IMR-90 (cell line): ENCODE measurements around the gene PKP4. TPM values are rescaled to one million over a fixed set of nuclear protein-coding genes. Genes with fewer than 3 reads are reported as not detected.

Source experiments
- ATAC-seq: fragments of 200-7000 bp; cut with Tn5 transposase; 2 replicates; pipeline ENCODE4 v1.9.1; 2020; ENCODE audit warnings: low read depth, mild to moderate bottlenecking, moderate library complexity
- BruUV-seq: library from RNA; stranded (reverse); fragments of 400-500 nt; replicated peaks from 2 replicates; lab custom pipeline; 2021; lab: Mats Ljungman, UMichigan
- CTCF ChIA-PET: fragments of 300-600 bp; formaldehyde crosslinking; extraction: SDS; loops from one replicate; lab custom pipeline; 2021; ENCODE audit warnings: antibody characterized with exemption; lab: Yijun Ruan, JAX
- POLR2A ChIA-PET: fragments of 300-600 bp; sonication (Branson Sonifier 250); formaldehyde crosslinking; loops from one replicate; lab custom pipeline; 2022; ENCODE audit warnings: antibody characterized with exemption; ENCODE audit not compliant: unreplicated experiment; lab: Charles Lee
- DNase-seq: peaks from one replicate; pipeline ENCODE4 v3.0.0; 2013
- H2AFZ ChIP-seq: replicated peaks from 2 replicates; pipeline ENCODE3; 2013; ENCODE audit warnings: low read length, mild to moderate bottlenecking; ENCODE audit not compliant: poor library complexity
- H2AK5ac ChIP-seq: 2 replicates; pipeline ENCODE4 v1.6.1; 2013; ENCODE audit warnings: low read depth, low read length, inconsistent platforms
- H2AK9ac ChIP-seq: replicated peaks from 2 replicates; pipeline ENCODE3; 2013; ENCODE audit warnings: mild to moderate bottlenecking, low read depth, low read length, moderate library complexity; ENCODE audit not compliant: poor library complexity
- H2BK120ac ChIP-seq: 2 replicates; pipeline ENCODE4 v1.6.1; 2013; ENCODE audit warnings: low read depth, low read length, inconsistent platforms
- H2BK15ac ChIP-seq: 3 replicates; pipeline ENCODE4 v1.6.1; 2013; ENCODE audit warnings: low read depth, low read length, inconsistent platforms
- H2BK20ac ChIP-seq: 2 replicates; pipeline ENCODE4 v1.6.1; 2013; ENCODE audit warnings: low read depth, mild to moderate bottlenecking, inconsistent platforms, low read length, moderate library complexity
- H2BK5ac ChIP-seq: 2 replicates; pipeline ENCODE4 v1.6.1; 2013; ENCODE audit warnings: mild to moderate bottlenecking, low read depth, low read length, inconsistent platforms; ENCODE audit not compliant: poor library complexity, severe bottlenecking
- H3K14ac ChIP-seq: replicated peaks from 2 replicates; pipeline ENCODE4 v1.6.1; 2013; ENCODE audit warnings: low read depth, low read length, inconsistent platforms
- H3K18ac ChIP-seq: 2 replicates; pipeline ENCODE4 v1.6.1; 2013; ENCODE audit warnings: low read depth, low read length, control low read depth
- H3K23ac ChIP-seq: 2 replicates; pipeline ENCODE4 v1.6.1; 2013; ENCODE audit warnings: low read depth, low read length, inconsistent platforms
- H3K27ac ChIP-seq: 2 replicates; pipeline ENCODE4 v1.5.1; 2013; ENCODE audit warnings: mild to moderate bottlenecking, control low read depth, low read length; ENCODE audit not compliant: insufficient read depth
- H3K27me3 ChIP-seq: 2 replicates; pipeline ENCODE4 v1.6.1; 2013; ENCODE audit warnings: low read length; ENCODE audit not compliant: control insufficient read depth, insufficient read depth
- H3K36me3 ChIP-seq: 2 replicates; pipeline ENCODE4 v1.6.1; 2013; ENCODE audit warnings: low read length, mixed read lengths; ENCODE audit not compliant: control insufficient read depth, insufficient read depth
- H3K4ac ChIP-seq: 2 replicates; pipeline ENCODE4 v1.6.1; 2013; ENCODE audit warnings: low read depth, low read length, inconsistent platforms
- H3K4me1 ChIP-seq: 2 replicates; pipeline ENCODE4 v1.6.1; 2013; ENCODE audit warnings: low read length, mixed read lengths; ENCODE audit not compliant: control insufficient read depth, insufficient read depth
- H3K4me2 ChIP-seq: 2 replicates; pipeline ENCODE4 v1.6.1; 2013; ENCODE audit warnings: low read depth, mild to moderate bottlenecking, control low read depth, low read length, moderate library complexity
- H3K4me3 ChIP-seq: 2 replicates; pipeline ENCODE4 v1.5.1; 2013; ENCODE audit warnings: low read depth, mild to moderate bottlenecking, control low read depth, low read length, moderate library complexity; ENCODE audit not compliant: insufficient read depth
- H3K56ac ChIP-seq: 2 replicates; pipeline ENCODE4 v1.6.1; 2013; ENCODE audit warnings: low read length, inconsistent platforms; ENCODE audit not compliant: insufficient read depth; ENCODE audit errors: extremely low read depth
- H3K79me1 ChIP-seq, 2 experiments: 2 replicates each; pipeline ENCODE4 v1.6.1; 2013; ENCODE audit warnings: low read length in 2 of 2, inconsistent platforms in 1 of 2, low read depth in 1 of 2
- H3K9ac ChIP-seq: 2 replicates; pipeline ENCODE4 v1.6.1; 2013; ENCODE audit warnings: low read depth, low read length, control low read depth
- H3K9me1 ChIP-seq: 2 replicates; pipeline ENCODE4 v1.6.1; 2013; ENCODE audit warnings: low read length, inconsistent platforms; ENCODE audit not compliant: insufficient read depth
- H3K9me3 ChIP-seq: 2 replicates; pipeline ENCODE4 v1.6.1; 2013; ENCODE audit warnings: low read length; ENCODE audit not compliant: control insufficient read depth, insufficient read depth
- H4K20me1 ChIP-seq: 2 replicates; pipeline ENCODE4 v1.6.1; 2013; ENCODE audit warnings: low read length, inconsistent platforms; ENCODE audit not compliant: insufficient read depth
- H4K5ac ChIP-seq: 2 replicates; pipeline ENCODE4 v1.6.1; 2013; ENCODE audit warnings: mild to moderate bottlenecking, low read depth, low read length, control low read depth
- H4K8ac ChIP-seq, 2 experiments: 2 replicates each; pipeline ENCODE4 v1.6.1; 2013; ENCODE audit warnings: low read depth in 2 of 2, low read length in 2 of 2, control low read depth in 1 of 2, inconsistent platforms in 1 of 2
- H4K91ac ChIP-seq: 2 replicates; pipeline ENCODE4 v1.6.1; 2013; ENCODE audit warnings: low read depth, low read length, inconsistent platforms; ENCODE audit not compliant: insufficient read depth
- CEBPB ChIP-seq: IDR thresholded peaks from 2 replicates; pipeline ENCODE4 v1.6.1; 2012; ENCODE audit warnings: low read depth, low read length, improper control_type of control experiment
- FOS ChIP-seq: fragments of 150-350 bp; IDR thresholded peaks from 2 replicates; pipeline ENCODE4 v1.6.1; 2016; ENCODE audit warnings: low read depth, low read length
- RCOR1 ChIP-seq: IDR thresholded peaks from 2 replicates; pipeline ENCODE4 v1.6.1; 2012; ENCODE audit warnings: mild to moderate bottlenecking, low read length, improper control_type of control experiment; ENCODE audit not compliant: insufficient replicate concordance
- RFX5 ChIP-seq: IDR thresholded peaks from 2 replicates; pipeline ENCODE4 v1.8.0; 2012; ENCODE audit warnings: low read depth, mild to moderate bottlenecking, low read length, moderate library complexity
- WGBS, 2 experiments: methylation state at CpG; one replicate each; pipeline versions ENCODE4 v1.1.5 to v1.1.7; 2013; ENCODE audit warnings: missing lambda C conversion rate in 2 of 2; ENCODE audit not compliant: insufficient read length in 1 of 2; ENCODE audit errors: extremely low coverage in 2 of 2; 5-methylcytosine and 5-hydroxymethylcytosine counted together
- dilution Hi-C: fragments of 300-500 bp; cut with HindIII; formaldehyde crosslinking; loops from one replicate; pipeline ENCODE4 v1.14.3; 2018; ENCODE audit warnings: low sequenced_read_pairs; ENCODE audit not compliant: unreplicated experiment
- in situ Hi-C: fragments of 300-500 bp; cut with MboI; formaldehyde crosslinking; loops from 3 replicates; pipeline ENCODE4 v1.14.3; 2019; ENCODE audit warnings: low sequenced_read_pairs, inconsistent platforms, mixed read lengths
- intact Hi-C: fragments of 100-400 bp; cut with micrococcal nuclease; formaldehyde crosslinking; loops from 2 replicates; pipeline ENCODE4 v1.10.0; 2022
- polyA plus RNA-seq, 3 experiments: library from polyadenylated mRNA; depleted of rRNA; stranded (reverse); fragments of >200 nt; gene quantifications; 2 replicates each; pipeline ENCODE4 v1.2.3, GENCODE V29; 2012; ENCODE audit warnings: low replicate concordance in 1 of 3
- total RNA-seq: library from RNA; depleted of rRNA; stranded (reverse); fragments of >200 nt; gene quantifications from 2 replicates; pipeline ENCODE4 v1.2.3, GENCODE V29; 2012

PKP4 gene
- total and polyA plus RNA-seq, 2 of the 4 experiments (the other 2 are of a cell fraction), result 20.1 to 37.8 TPM

DNA sequence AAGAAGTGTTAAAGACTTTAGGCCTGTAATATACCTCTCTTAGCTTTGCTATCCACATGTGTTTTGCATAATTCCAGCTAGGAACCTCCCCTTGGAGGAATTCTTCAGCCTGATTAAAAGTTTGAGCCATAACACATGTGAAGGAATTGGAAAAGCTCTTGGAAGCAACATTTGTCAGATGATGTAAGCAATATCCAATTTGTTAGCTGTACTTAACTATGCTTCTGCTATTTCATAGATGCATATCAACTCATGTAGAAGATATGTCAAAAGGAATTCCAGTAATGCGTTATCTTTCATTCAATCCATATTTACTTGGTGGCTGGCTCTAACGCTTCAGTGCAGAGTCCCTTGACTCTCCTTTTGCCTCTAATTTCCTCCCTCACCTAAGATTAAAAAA lies 46.2 kb downstream of the PKP4 start:
- ATAC-seq (peak; percentile 66), DNase-seq (peak; percentile 83)
- Histone ChIP-seq H3K27ac (no peak overlapping the region), H2BK5ac (no peak overlapping the region), H4K91ac (no peak overlapping the region), H3K18ac (no peak overlapping the region), H2BK20ac (no peak overlapping the region), H2BK120ac (no peak overlapping the region), H3K4me1 (peaks cover 22% of the 10 kb centered on the region), H4K8ac (no peak overlapping the region), H3K56ac (no peak overlapping the region), H2AK5ac (no peak overlapping the region), H2AFZ (no peak overlapping the region), H3K9me1 (peaks cover 11% of the 10 kb centered on the region; the same call in 1 of the 2 replicates), H2BK15ac (no peak overlapping the region), H3K9me3 (no peaks in the 10 kb centered on the region), H3K9ac (no peak overlapping the region), H3K23ac (no peak overlapping the region), H3K4me3 (no peak overlapping the region), H3K4me2 (no peak overlapping the region), H3K27me3 (no peaks in the 10 kb centered on the region), H4K5ac (no peak overlapping the region), H4K20me1 (0 out of 2 replicates have a peak, but pooled peaks cover 4% of the 10 kb centered on the region), H2AK9ac (no peak overlapping the region), H3K4ac (no peak overlapping the region), H3K36me3 (no peaks in the 10 kb centered on the region), H3K79me1 (peaks cover 32 to 57% of the 10 kb centered on the region in 2 experiments), H3K14ac (no peak overlapping the region)
- BruUV-seq, result no TSS peak
- ChIA-PET CTCF (no interaction called here), POLR2A (no interaction called here)
- WGBS, 2 experiments, result no CpG with 5 or more reads among the region's 2 CpGs
- dilution Hi-C loops, result no loop called here
- in situ Hi-C loops, result no loop called here
- TF ChIP-seq CEBPB (peak; percentile 28; the same call in 1 of the 2 replicates), FOS (no peak), RFX5 (no peak), RCOR1 (no peak)
- intact Hi-C loops, result no loop called here
